Fibroblast of lung (primary cell): Measurements from ENCODE around the gene PC.

Source experiments
- EZH2 ChIP-seq: IDR thresholded peaks from 2 replicates; pipeline ENCODE4 v1.5.1; 2012; ENCODE audit warnings: low read length, control low read depth, mild to moderate bottlenecking; ENCODE audit errors: missing control alignments
- TF ChIP-seq, protein P1 (sequence below), 2 donors: IDR thresholded peaks in 1 of 2; conservative IDR thresholded peaks in 1 of 2; 1 replicate in 1 of 2; 2 replicates in 1 of 2; pipeline ENCODE4 v1.5.1; 2011 to 2012; ENCODE audit warnings: low read length in 2 of 2, control low read depth in 1 of 2, inconsistent platforms in 1 of 2, low read depth in 1 of 2, mild to moderate bottlenecking in 1 of 2

DNA sequence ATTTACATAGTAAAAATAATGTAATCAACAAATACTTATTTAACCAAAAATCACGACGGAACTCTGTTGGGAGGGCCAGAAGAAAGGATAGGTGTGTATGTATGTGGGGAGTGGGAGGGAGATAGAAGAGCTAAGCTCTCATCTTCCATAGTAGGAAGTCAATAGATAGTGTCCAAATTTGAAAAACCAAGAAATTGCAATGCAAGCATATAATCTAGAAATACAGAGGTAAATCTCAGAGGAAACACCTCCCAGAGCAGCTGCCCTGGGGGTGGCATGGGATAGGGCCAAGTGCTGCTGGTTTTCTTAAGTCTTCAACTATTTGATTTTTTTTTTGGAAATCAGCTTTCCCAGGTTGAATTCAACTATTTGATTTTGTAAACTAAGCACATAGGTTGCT is 33.9 kb upstream of the PC start:
- TF ChIP-seq, protein P1, sequence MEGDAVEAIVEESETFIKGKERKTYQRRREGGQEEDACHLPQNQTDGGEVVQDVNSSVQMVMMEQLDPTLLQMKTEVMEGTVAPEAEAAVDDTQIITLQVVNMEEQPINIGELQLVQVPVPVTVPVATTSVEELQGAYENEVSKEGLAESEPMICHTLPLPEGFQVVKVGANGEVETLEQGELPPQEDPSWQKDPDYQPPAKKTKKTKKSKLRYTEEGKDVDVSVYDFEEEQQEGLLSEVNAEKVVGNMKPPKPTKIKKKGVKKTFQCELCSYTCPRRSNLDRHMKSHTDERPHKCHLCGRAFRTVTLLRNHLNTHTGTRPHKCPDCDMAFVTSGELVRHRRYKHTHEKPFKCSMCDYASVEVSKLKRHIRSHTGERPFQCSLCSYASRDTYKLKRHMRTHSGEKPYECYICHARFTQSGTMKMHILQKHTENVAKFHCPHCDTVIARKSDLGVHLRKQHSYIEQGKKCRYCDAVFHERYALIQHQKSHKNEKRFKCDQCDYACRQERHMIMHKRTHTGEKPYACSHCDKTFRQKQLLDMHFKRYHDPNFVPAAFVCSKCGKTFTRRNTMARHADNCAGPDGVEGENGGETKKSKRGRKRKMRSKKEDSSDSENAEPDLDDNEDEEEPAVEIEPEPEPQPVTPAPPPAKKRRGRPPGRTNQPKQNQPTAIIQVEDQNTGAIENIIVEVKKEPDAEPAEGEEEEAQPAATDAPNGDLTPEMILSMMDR (conservative IDR thresholded peaks at IDR 0.05 in 1 of 2, IDR thresholded peaks at IDR 0.05 in 1 of 2; ENCODE audit: low read depth in 1 of 2, low read length in 2 of 2), result no peak
- no peak for TF ChIP-seq EZH2
